ENCODE data around the gene NEDD4L. TPM values are rescaled to one million over a fixed set of nuclear protein-coding genes. Genes with fewer than 3 reads are reported as not detected.
"Not testable (repeated sequence)": the region's sequence is repeated elsewhere in the genome, so short reads cannot be mapped to it uniquely, and the experiment has no call there.

The NEDD4L gene
- total RNA-seq, result 10 to 100 TPM; 16.2 to 63.0 (median 30.4) TPM

DNA sequence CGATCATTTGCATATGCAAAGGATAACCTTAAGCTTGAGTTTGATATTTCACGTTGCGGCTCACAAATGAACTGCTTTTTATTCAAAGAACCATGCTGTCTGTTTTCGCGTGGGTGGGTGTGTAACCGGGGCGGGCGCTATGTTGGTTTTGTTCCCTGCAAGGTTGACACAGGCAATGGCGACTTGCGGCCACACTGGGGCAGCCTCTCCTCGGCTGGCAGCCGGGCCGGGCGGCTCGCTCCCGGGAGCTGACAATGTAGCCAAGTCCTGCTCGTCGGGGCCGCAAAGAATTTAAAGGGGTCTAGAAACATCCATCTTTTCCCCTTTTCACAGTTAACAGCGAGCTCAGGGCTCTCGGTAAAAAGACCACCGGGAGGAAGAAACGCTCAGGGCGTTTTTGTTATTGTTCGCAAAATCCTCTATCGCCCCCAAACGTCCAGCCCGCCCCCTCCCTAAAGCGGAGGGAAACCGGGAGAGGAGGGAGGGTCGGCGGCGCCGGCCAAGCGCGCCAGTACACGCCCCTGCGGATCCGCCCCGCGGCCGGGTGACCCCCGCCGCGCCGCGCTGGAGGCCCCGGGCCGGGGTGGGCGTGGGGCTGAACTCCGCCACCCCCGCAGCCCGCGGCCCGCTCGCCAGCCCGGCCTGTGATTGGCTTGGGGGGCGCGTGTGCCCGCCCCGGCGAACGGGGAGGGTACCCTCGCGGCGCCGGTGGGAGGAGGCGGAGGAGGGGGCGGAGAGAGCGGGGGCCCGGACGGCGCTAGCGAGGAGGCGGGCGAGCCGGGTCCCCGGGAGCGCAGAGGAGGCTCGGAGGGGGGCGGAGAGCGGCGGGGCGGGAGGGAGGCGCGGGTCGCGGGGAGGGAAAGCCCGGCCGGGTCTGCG, at the start of gene NEDD4L:
NEDD4L (plus strand) TSS at position 736 of the 879 bp plus-strand sequence. CDS start 435 bp downstream, outside the sequence.
- no peak for TF ChIP-seq CTCF (IDR thresholded peaks at IDR 0.05)
- DNase-seq (ENCODE audit: low spot score) (peak; percentile 48), ATAC-seq (ENCODE audit: low FRiP score) (peak; percentile 85)

DNA sequence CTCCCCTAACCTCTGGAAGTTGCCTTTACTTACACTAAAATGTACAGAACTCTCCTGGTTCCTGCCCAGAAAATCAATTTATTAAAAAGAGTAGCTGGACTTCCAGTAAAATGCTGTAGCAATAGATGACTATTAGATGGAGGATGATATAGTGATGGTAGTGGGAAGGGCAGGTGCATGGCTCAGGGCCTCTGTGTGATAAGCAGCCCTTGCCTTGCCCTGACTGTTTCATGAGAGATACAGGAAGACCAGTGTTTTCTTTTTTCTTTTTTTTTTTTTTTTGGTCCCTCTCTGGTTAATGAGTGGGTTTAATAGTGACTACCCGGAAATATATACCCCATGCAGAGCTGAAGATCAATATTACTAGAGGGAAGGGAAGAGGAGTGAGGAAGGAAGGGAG, 48.7 kb upstream of the NEDD4L start:
- TF ChIP-seq CTCF (IDR thresholded peaks at IDR 0.05), result no peak
- DNase-seq (ENCODE audit: low spot score), result no peak
- ATAC-seq (ENCODE audit: low FRiP score), result no peak

DNA sequence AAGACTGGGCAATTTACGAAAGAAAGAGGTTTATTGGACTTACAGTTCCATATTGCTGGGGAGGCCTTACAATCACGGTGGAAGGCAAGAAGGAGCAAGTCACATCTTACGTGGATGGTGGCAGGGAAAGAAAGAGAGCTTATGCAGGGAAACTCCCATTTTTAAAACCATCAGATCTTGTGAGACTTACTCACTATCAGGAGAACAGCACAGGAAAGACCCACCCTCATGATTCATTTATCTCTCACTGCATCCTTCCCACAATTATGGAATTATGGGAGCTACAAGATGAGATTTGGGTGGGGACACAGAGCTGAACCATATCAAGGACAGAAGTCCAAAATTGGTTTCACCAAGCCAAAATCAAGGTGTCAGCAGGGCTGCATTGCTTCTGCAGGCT, 47.1 kb upstream of the NEDD4L start:
- ATAC-seq (ENCODE audit: low FRiP score); DNase-seq (ENCODE audit: low spot score): not testable (repeated sequence)

DNA sequence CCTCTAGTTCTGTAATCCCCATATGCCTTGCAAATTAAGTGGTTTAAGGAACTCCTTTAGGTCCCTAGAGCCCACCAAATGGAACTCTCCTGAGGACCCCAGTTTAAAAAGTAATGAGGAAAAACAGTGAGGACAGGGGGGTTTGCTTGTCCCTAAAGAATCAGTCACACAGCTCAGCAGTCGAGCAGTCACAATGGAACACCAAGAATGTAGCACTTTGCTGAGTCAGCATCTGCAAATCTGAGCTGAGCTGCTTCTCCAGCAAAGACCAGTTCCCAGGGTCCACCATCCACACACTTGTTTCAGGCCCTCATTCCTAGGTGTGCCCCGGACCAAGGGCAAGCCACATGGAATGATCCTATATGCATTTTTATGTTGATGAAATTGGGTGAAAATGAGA, 46.2 kb upstream of the NEDD4L start:
- no peak for DNase-seq (ENCODE audit: low spot score)
- no peak for ATAC-seq (ENCODE audit: low FRiP score)
- TF ChIP-seq CTCF (IDR thresholded peaks at IDR 0.05), result no peak

GRCh38 chr18:57998461-57998860, 45.6 kb upstream of the NEDD4L start:
- no peak for DNase-seq (ENCODE audit: low spot score)
- TF ChIP-seq CTCF (IDR thresholded peaks at IDR 0.05), result no peak
- ATAC-seq (ENCODE audit: low FRiP score), result no peak

- DNase-seq (ENCODE audit: low spot score) (no peak), ATAC-seq (ENCODE audit: low FRiP score) (no peak)
- no peak for TF ChIP-seq CTCF (IDR thresholded peaks at IDR 0.05)
Measured at GRCh38 chr18:58004317-58004716, 39.7 kb upstream of the NEDD4L start.

GRCh38 chr18:58005011-58005410, 39.0 kb upstream of the NEDD4L start:
- DNase-seq (ENCODE audit: low spot score), result no peak
- no peak for ATAC-seq (ENCODE audit: low FRiP score)
- no peak for TF ChIP-seq CTCF (IDR thresholded peaks at IDR 0.05)
